SW 1271 (cell line): ENCODE measurements around the gene SPATA2L.

Experiments
- DNase-seq, 2 experiments: peaks; one replicate each; lab custom pipeline; 2025; lab: John Stamatoyannopoulos, UW

The SPATA2L gene, protein sequence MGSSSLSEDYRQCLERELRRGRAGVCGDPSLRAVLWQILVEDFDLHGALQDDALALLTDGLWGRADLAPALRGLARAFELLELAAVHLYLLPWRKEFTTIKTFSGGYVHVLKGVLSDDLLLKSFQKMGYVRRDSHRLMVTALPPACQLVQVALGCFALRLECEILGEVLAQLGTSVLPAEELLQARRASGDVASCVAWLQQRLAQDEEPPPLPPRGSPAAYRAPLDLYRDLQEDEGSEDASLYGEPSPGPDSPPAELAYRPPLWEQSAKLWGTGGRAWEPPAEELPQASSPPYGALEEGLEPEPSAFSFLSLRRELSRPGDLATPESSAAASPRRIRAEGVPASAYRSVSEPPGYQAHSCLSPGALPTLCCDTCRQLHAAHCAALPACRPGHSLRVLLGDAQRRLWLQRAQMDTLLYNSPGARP

DNA sequence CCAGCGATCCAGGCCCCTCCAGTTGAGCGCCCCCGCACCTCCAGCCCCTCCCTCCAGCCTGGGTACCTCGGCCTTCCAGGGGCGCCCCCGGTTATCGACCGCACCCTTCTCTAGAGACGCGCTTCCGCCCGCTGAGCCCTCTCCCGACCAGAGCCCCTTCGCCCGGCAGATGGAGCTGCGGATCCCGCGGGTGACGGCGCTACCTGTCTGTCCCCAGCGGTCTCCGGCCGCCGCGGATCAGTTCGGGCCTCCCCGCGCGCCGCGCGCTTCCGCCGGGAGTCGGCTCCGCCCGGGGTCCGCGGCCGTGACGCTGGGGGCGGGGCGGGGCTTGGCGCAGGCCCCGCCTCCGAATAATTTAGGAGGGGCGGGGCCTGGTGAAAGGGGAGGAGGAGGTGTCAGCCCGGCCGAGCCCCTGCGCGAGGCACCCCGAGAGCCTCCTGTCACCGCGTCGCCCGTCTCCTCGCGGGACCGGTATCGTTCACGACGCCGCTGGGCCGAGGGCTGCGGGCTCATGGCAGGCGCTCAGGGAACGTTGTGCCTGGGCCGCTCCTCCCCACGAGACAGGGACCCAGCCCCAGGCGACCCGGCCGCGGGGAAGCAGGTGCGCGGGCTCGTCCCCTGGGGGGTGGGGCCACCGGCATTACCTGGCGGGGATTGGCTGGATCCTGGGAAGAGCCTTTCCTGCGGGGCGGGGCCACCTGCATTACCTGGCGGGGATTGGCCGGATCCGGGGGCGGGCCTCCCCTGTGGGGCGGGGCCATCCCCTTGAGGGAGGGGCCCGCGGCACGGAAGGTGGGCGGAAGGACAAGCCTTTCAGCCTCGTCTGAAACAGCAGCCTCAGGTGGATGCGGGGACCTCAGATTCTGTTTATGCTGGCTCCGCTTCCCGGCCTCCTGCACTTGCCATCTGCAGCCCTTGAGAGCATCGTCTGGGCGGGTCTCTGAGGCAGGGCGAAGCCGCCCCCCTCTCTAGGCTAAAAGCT is at the start of gene SPATA2L:
Gene SPATA2L, minus strand, starts transcription at position 281 of the 982 bp plus-strand sequence. CDS start 473 bp downstream, outside the sequence.
- DNase-seq: peak; percentile 68 to 83

DNA sequence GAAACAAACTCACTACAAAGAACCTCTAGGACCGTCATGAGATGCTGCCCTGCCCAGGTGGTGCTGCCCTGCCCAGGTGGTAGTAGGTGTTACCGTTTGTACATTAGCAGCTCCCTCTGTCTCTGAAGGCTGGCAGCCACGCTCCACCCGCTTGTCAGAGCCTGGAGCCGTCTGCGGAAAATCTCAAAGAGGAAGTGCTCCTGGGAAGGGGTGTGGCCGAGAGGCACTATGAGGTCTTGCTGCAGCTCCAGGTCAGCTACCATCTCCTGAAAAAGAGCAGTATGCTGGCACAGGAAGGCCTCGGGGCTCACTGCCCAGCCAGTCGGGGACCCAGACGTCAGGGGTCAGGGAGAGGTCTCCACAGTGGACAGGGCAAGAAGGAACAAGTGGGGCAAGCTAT is 48.1 kb upstream of the SPATA2L start:
- no peak for DNase-seq

GRCh38 chr16:89748921-89749320 is 47.4 kb upstream of the SPATA2L start:
- DNase-seq: no peak

GRCh38 chr16:89748076-89748475 is 46.6 kb upstream of the SPATA2L start:
- no peak for DNase-seq

- no peak for DNase-seq
Measured at GRCh38 chr16:89746043-89746442, 44.5 kb upstream of the SPATA2L start.

DNA sequence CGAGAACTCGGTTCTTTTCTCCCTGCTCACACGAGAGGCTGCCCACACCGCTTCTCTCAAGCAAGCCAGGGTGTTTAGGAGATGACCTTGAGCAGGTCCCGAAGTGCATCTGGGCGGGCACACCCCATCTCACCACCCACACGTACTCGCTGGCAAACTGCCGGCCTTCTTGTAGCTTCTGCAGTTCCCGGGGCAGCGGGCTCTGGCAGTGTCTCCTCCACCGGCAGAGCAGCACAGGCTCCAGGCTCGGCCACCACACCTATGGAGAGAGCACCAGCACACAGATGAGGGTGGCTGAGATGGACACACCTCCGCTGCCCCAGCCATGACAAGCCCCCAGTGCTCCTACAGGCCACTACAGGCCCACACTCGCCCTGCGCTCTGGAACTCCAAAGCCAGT is 43.3 kb upstream of the SPATA2L start:
- no peak for DNase-seq

- DNase-seq: no peak
Measured at GRCh38 chr16:89742948-89743347, 41.4 kb upstream of the SPATA2L start.

DNA sequence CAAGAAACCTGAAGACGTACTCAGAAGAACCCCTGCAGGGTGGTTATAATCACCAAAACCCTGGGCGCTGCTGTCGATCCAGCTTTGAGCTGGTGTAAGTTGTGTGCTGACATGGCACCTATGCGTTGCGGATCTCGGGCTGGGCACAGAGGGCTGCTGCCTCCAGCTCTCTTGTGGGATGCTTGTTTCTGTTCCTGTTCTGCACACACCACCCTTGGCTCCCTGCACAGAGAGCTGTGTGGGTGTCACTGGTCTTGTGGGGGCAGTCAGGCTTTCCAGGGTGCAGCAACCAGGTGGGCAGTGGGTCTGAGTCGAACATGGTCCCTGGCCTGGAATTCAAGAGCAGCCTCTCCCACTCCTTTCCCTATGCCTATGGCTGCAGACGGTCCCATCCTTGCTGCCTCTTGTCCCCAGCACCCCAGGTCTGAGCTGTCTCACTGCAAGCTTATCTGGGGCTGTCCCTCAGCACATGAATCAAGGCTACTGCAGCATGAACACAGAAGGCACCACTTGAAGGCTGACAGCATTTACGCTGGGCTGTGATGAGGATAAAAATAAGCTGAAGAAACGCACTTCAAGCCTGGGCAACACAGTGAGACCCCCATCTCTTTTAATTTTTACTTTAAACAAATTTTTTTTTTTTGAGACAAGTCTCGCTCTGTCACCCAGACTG is 40.0 kb upstream of the SPATA2L start:
- DNase-seq: no peak

- no peak for DNase-seq
Measured at GRCh38 chr16:89739383-89739782, 37.9 kb upstream of the SPATA2L start.

GRCh38 chr16:89738538-89739317 is 37.2 kb upstream of the SPATA2L start:
- no peak for DNase-seq

DNA sequence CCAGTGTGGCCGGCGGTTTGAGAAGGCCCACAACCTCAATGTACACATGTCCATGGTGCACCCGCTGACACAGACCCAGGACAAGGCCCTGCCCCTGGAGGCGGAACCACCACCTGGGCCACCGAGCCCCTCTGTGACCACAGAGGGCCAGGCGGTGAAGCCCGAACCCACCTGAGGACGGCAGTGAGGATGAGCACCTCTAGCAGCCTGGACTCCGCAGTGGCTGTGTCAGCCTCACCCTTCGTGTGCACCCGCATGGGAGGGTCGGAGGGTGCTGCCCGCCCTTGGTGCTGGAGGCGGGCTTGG is 36.5 kb upstream of the SPATA2L start:
- DNase-seq: no peak

DNA sequence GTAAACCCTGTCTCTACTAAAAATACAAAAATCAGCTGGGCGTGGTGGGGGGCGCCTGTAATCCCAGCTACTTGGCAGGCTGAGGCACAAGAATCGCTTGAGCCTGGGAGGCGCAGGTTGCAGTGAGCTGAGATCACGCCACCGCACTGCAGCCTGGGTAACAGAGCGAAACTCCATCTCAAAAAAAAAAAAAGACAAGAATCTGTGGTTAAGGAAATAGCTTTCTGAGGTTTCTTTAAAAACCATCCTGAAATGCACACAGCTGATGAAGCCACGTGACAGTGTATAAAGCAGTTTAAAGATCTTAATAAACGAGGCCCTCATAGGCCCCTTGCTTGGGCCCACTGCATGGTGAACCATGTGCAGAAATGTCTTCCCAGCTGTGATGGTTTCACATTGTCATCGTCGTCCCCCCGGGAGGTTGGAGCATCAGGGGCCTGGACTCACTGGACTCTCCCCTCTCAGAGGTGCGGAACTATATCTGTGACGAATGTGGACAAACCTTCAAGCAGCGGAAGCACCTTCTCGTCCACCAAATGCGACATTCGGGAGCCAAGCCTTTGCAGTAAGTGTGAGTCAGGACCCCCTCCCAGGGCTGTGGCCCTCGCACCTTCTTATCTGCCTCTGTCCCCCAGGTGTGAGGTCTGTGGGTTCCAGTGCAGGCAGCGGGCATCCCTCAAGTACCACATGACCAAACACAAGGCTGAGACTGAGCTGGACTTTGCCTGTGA is 36.0 kb upstream of the SPATA2L start:
- DNase-seq: no peak

- DNase-seq: no peak
Measured at GRCh38 chr16:89736554-89736953, 35.0 kb upstream of the SPATA2L start.

- DNase-seq: no peak
Measured at GRCh38 chr16:89733792-89734191, 32.3 kb upstream of the SPATA2L start.

- no peak for DNase-seq
Measured at GRCh38 chr16:89733322-89733721, 31.8 kb upstream of the SPATA2L start.

DNA sequence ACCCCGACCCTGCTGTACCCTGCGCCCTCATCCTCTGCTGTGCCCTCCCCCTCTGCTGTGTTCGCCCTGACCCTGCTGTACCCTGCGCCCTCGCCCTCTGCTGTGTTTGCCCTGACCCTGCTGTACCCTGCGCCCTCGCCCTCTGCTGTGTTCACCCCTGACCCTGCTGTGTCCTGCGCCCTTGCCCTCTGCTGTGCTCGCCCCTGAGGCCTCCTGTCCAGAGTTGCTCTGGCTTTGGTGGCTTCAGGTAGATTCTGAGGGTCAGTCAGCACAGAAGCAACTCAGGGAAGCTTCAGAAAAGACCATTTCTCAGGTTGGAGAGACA is 31.4 kb upstream of the SPATA2L start:
- DNase-seq: no peak

GRCh38 chr16:89732142-89732917 is 30.8 kb upstream of the SPATA2L start:
- no peak for DNase-seq

- no peak for DNase-seq
Measured at GRCh38 chr16:89730610-89731234, 29.2 kb upstream of the SPATA2L start.

DNA sequence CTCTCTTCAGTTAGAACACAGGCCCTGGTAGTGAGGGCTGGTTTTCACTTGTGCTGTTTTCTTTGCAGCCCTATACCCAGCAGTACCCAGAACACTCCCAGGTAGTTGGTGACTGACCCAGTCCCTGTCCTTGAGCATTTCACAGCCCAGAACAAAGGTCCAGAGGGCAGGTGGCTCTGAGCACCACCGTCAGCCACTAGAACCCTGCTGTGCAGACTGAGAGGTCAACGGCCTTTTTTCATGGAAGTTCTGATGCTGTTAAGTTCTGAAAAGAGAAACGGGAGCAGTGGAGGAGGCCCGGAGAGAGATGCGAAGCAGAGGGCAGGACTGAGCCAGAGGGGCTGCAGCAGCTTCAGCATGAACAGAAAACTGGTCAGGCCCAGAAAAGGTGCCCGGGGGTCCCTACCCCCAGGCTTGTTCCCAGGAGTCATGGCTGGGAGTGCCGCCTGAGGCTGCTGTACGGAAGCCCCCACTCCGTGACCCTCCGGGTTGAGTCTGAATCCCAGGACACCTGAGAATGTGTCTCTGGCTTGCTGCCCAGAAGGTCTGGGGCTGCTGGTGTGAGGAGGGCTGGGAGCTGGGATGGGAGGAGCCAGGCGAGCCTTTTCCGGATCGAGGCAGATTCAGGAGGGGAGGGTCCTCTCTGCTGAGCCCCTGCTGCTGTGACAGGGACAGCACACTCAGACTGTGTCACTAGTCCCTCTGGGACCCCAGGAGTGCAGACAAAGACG is 28.5 kb upstream of the SPATA2L start:
- DNase-seq: no peak
